ENCODE results near the gene PDLIM1.

PDLIM1 gene

DNA sequence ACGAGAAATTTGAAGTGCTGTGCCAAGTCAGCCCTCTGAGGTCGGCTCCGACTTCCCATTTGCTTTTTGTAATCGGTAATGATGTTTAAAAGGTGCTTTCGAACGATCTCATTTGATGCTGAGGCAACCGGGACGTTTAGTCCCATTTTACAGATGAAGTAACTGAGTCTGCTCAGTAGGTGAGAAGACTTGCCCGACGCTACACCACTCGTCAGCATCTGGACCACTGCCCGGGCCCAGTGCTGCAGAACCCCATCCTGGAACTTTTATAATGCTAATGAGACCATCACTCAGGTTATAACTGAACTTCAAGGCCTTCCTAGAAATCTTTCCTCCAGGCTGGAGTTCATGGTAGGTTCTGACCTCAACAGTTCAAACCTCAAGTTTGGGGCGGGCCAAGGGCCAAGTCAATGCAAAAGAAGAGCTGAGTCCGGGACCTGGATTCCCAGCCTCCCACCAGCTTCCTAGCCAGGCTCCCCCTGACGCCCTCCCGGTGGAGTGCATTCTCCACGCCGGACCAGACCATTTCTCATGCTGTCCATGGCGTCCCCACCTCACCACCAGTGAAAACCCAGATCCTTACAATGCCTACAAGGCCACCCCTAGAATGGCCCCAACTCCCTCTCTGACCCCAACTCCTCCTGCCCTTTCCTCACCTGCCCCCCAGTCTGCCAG is 699 bp upstream of the PDLIM1 start:
- H3K9ac ChIP-seq (ENCODE audit: low read length) = peak overlapping the region; percentile 59
- no peaks in the 10 kb centered on the region for H3K9me2 ChIP-seq (ENCODE audit: low read depth, low read length)
- peaks cover 70% of the 10 kb centered on the region for H3K4me1 ChIP-seq (ENCODE audit: insufficient read depth, low read length, severe bottlenecking)
- peak overlapping the region; percentile 55 for H3K4me2 ChIP-seq (ENCODE audit: low read length)
- H3F3A ChIP-seq (ENCODE audit: insufficient read depth, low read length) = 0 out of 2 replicates have a peak, but pooled peaks cover 4% of the 10 kb centered on the region
- peak overlapping the region; percentile 82 for H3K4me3 ChIP-seq (ENCODE audit: low read depth, low read length, poor library complexity, severe bottlenecking)
- TF ChIP-seq, protein P1, sequence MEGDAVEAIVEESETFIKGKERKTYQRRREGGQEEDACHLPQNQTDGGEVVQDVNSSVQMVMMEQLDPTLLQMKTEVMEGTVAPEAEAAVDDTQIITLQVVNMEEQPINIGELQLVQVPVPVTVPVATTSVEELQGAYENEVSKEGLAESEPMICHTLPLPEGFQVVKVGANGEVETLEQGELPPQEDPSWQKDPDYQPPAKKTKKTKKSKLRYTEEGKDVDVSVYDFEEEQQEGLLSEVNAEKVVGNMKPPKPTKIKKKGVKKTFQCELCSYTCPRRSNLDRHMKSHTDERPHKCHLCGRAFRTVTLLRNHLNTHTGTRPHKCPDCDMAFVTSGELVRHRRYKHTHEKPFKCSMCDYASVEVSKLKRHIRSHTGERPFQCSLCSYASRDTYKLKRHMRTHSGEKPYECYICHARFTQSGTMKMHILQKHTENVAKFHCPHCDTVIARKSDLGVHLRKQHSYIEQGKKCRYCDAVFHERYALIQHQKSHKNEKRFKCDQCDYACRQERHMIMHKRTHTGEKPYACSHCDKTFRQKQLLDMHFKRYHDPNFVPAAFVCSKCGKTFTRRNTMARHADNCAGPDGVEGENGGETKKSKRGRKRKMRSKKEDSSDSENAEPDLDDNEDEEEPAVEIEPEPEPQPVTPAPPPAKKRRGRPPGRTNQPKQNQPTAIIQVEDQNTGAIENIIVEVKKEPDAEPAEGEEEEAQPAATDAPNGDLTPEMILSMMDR (IDR thresholded peaks at IDR 0.05; ENCODE audit: low read length) = no peak
- TF ChIP-seq EZH2 (IDR thresholded peaks at IDR 0.05; ENCODE audit: borderline replicate concordance, low read length) = no peak
- H3K36me3 ChIP-seq (ENCODE audit: insufficient read depth, low read length) = no peaks in the 10 kb centered on the region
- peak overlapping the region; percentile 99 for H3K27ac ChIP-seq (ENCODE audit: low read depth, low read length, poor library complexity, severe bottlenecking)
- H3K79me2 ChIP-seq (ENCODE audit: insufficient read depth, low read length) = no peaks in the 10 kb centered on the region; the same call in 1 of the 2 replicates
- H4K20me1 ChIP-seq (ENCODE audit: insufficient read depth, low read length) = no peaks in the 10 kb centered on the region
- H3K27me3 ChIP-seq (ENCODE audit: insufficient read depth, low read length) = no peaks in the 10 kb centered on the region
- no peaks in the 10 kb centered on the region for H3K9me3 ChIP-seq (ENCODE audit: low read length)
- no peak overlapping the region for H2AFZ ChIP-seq (ENCODE audit: low read length)

- Histone ChIP-seq H3K4me2 (ENCODE audit: low read length) (peak overlapping the region; percentile 78), H3K9ac (ENCODE audit: low read length) (peak overlapping the region; percentile 87), H3K79me2 (ENCODE audit: insufficient read depth, low read length) (no peaks in the 10 kb centered on the region; the same call in 1 of the 2 replicates), H3K36me3 (ENCODE audit: insufficient read depth, low read length) (no peaks in the 10 kb centered on the region), H2AFZ (ENCODE audit: low read length) (no peak overlapping the region), H3K27me3 (ENCODE audit: insufficient read depth, low read length) (no peaks in the 10 kb centered on the region), H3K9me2 (ENCODE audit: low read depth, low read length) (no peaks in the 10 kb centered on the region), H3K9me3 (ENCODE audit: low read length) (no peaks in the 10 kb centered on the region), H3F3A (ENCODE audit: insufficient read depth, low read length) (0 out of 2 replicates have a peak, but pooled peaks cover 4% of the 10 kb centered on the region), H3K4me1 (ENCODE audit: insufficient read depth, low read length, severe bottlenecking) (peaks cover 59% of the 10 kb centered on the region), H3K27ac (ENCODE audit: low read depth, low read length, poor library complexity, severe bottlenecking) (no peak overlapping the region), H3K4me3 (ENCODE audit: low read depth, low read length, poor library complexity, severe bottlenecking) (peak overlapping the region; percentile 82), H4K20me1 (ENCODE audit: insufficient read depth, low read length) (no peaks in the 10 kb centered on the region)
- TF ChIP-seq EZH2 (IDR thresholded peaks at IDR 0.05; ENCODE audit: borderline replicate concordance, low read length) = no peak
- TF ChIP-seq, protein P1 (IDR thresholded peaks at IDR 0.05; ENCODE audit: low read length) = no peak; the same call in 1 of the 2 replicates
These were observed 832 bp downstream of the PDLIM1 start for GRCh38 chr10:95289921-95290421.

DNA sequence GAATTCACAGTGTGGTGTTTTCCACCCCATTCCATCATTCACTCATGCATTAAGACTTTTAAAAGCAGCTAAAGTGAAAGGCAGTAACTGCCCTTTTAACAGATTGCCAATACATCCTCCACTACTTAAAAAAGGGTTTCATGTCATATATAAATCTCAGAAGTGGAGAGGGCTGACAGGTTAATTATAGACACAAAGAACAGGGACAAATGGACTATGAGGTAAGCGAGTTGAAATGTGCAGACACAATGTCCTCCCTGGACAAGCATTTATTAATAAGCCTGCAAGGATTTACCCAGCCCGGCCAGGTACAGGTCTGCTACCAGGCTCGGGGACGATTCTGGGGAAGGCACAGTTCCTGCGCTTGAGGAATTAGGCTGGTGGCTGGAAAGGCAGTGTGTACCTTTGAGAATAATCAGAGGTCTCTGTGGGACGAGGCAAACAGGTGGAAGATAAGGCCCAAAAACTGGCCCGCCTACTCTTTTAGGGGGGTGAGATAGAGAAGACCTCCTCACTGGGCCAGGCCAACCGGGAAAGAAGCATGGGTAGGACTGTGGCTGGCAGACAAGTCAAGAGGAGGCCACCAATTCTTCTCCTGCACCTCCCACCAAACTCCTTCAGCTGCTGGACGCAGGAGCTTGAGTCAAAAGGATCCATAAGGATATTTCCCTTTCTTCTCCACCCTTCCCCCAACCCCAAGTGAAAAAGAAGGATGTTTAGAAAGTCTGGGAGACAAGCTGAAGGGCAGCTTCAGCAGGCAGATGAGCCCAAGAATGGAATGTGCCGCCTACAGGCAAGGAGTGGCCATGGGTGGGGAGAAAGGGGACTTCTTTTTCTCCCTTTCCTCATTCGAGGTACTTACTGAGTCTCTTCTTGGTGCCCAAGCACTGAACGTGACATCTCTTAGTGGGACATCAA is 1.5 kb downstream of the PDLIM1 start:
- TF ChIP-seq, protein P1 (IDR thresholded peaks at IDR 0.05; ENCODE audit: low read length) = no peak; the same call in 1 of the 2 replicates
- no peak for TF ChIP-seq EZH2 (IDR thresholded peaks at IDR 0.05; ENCODE audit: borderline replicate concordance, low read length)
- peak overlapping the region; percentile 36 for H3K27ac ChIP-seq (ENCODE audit: low read depth, low read length, poor library complexity, severe bottlenecking)
- no peaks in the 10 kb centered on the region; the same call in 1 of the 2 replicates for H3K79me2 ChIP-seq (ENCODE audit: insufficient read depth, low read length)
- peaks cover 52% of the 10 kb centered on the region for H3K4me1 ChIP-seq (ENCODE audit: insufficient read depth, low read length, severe bottlenecking)
- H3K9me3 ChIP-seq (ENCODE audit: low read length) = no peaks in the 10 kb centered on the region
- no peaks in the 10 kb centered on the region for H3K36me3 ChIP-seq (ENCODE audit: insufficient read depth, low read length)
- H3K9me2 ChIP-seq (ENCODE audit: low read depth, low read length) = no peaks in the 10 kb centered on the region
- H3K4me2 ChIP-seq (ENCODE audit: low read length) = peak overlapping the region; percentile 78
- peak overlapping the region; percentile 82 for H3K4me3 ChIP-seq (ENCODE audit: low read depth, low read length, poor library complexity, severe bottlenecking)
- H3K9ac ChIP-seq (ENCODE audit: low read length) = peak overlapping the region; percentile 87
- H3F3A ChIP-seq (ENCODE audit: insufficient read depth, low read length) = 0 out of 2 replicates have a peak, but pooled peaks cover 4% of the 10 kb centered on the region
- H4K20me1 ChIP-seq (ENCODE audit: insufficient read depth, low read length) = no peaks in the 10 kb centered on the region
- H3K27me3 ChIP-seq (ENCODE audit: insufficient read depth, low read length) = no peaks in the 10 kb centered on the region
- H2AFZ ChIP-seq (ENCODE audit: low read length) = no peak overlapping the region
